ENCODE data around the gene CREBZF. TPM values are rescaled to one million over a fixed set of nuclear protein-coding genes. Genes with fewer than 3 reads are reported as not detected.

The CREBZF gene
- total RNA-seq, 1 donor from 2014 or later = 31.0 TPM

- Histone ChIP-seq H3K79me2 (ENCODE audit: insufficient read depth, low read length) (no peaks in the 10 kb centered on the region), H3K27ac (ENCODE audit: low read depth, low read length) (peak within 1 kb of the TSS; percentile 65), H3K4me3 (ENCODE audit: insufficient read depth, low read depth, low read length) (peak within 1 kb of the TSS; percentile 71), H3K36me3 (ENCODE audit: insufficient read depth, low read length) (no peaks in the 10 kb centered on the region), H3K9ac (ENCODE audit: low read length) (peak within 1 kb of the TSS; percentile 76), H2AFZ (ENCODE audit: low read depth, low read length) (peak within 1 kb of the TSS; percentile 89), H3K4me1 (ENCODE audit: insufficient read depth, low read length) (peaks cover 12% of the 10 kb centered on the region), H3K9me3 (ENCODE audit: insufficient read depth, low read depth, low read length) (no peaks in the 10 kb centered on the region), H4K20me1 (ENCODE audit: insufficient read depth, low read length) (no peaks in the 10 kb centered on the region), H3K4me2 (ENCODE audit: low read length) (peak within 1 kb of the TSS; percentile 89), H3K27me3 (ENCODE audit: insufficient read depth, low read length) (no peaks in the 10 kb centered on the region)
- DNase-seq (ENCODE audit: low read depth) (peak; percentile 98), FAIRE-seq (peak; percentile 97)
- Mint-ChIP-seq H3K9me3 (ENCODE audit: unreplicated experiment) (peaks cover 1% of the 10 kb centered on the region), H3K4me3 (ENCODE audit: unreplicated experiment) (no peak within 1 kb of the TSS), H3K27me3 (ENCODE audit: low read depth, unreplicated experiment) (no peaks in the 10 kb centered on the region), H3K27ac (ENCODE audit: unreplicated experiment) (peak within 1 kb of the TSS; percentile 10), H3K36me3 (ENCODE audit: low read depth, unreplicated experiment) (peaks cover 5% of the 10 kb centered on the region), H3K4me1 (ENCODE audit: low read depth, unreplicated experiment) (no peaks in the 10 kb centered on the region)
- no peak for TF ChIP-seq CTCF (IDR thresholded peaks at IDR 0.05; ENCODE audit: insufficient read depth, low read depth, low read length)
- TF ChIP-seq EZH2 (IDR thresholded peaks at IDR 0.05; ENCODE audit: insufficient read depth, low read length) = no peak
These were observed 21.0 kb upstream of the CREBZF start, which contains the start of gene CCDC89 for GRCh38 chr11:85685820-85686459. TSS of gene CCDC89 (minus strand) at chr11:85686195. CDS start at chr11:85686130, 65 bp downstream.

GRCh38 chr11:85685125-85685819, 20.3 kb upstream of the CREBZF start:
- H3K27me3 ChIP-seq (ENCODE audit: insufficient read depth, low read length) = no peaks in the 10 kb centered on the region
- H3K4me1 Mint-ChIP-seq (ENCODE audit: low read depth, unreplicated experiment) = peaks cover 2% of the 10 kb centered on the region
- peaks cover 1% of the 10 kb centered on the region for H3K9me3 Mint-ChIP-seq (ENCODE audit: unreplicated experiment)
- no peaks in the 10 kb centered on the region for H4K20me1 ChIP-seq (ENCODE audit: insufficient read depth, low read length)
- H3K27ac Mint-ChIP-seq (ENCODE audit: unreplicated experiment) = peak overlapping the region; percentile 10
- peaks cover 12% of the 10 kb centered on the region for H3K4me1 ChIP-seq (ENCODE audit: insufficient read depth, low read length)
- no peak for TF ChIP-seq EZH2 (IDR thresholded peaks at IDR 0.05; ENCODE audit: insufficient read depth, low read length)
- no peak for TF ChIP-seq CTCF (IDR thresholded peaks at IDR 0.05; ENCODE audit: insufficient read depth, low read depth, low read length)
- H3K36me3 Mint-ChIP-seq (ENCODE audit: low read depth, unreplicated experiment) = peaks cover 2% of the 10 kb centered on the region
- DNase-seq (ENCODE audit: low read depth) (no peak), FAIRE-seq (peak; percentile 32)
- no peaks in the 10 kb centered on the region for H3K27me3 Mint-ChIP-seq (ENCODE audit: low read depth, unreplicated experiment)
- H3K9me3 ChIP-seq (ENCODE audit: insufficient read depth, low read depth, low read length) = no peaks in the 10 kb centered on the region
- peak overlapping the region; percentile 89 for H3K4me2 ChIP-seq (ENCODE audit: low read length)
- H3K9ac ChIP-seq (ENCODE audit: low read length) = peak overlapping the region; percentile 76
- peak overlapping the region; percentile 65 for H3K27ac ChIP-seq (ENCODE audit: low read depth, low read length)
- no peaks in the 10 kb centered on the region for H3K36me3 ChIP-seq (ENCODE audit: insufficient read depth, low read length)
- peak overlapping the region; percentile 89 for H2AFZ ChIP-seq (ENCODE audit: low read depth, low read length)
- H3K79me2 ChIP-seq (ENCODE audit: insufficient read depth, low read length) = no peaks in the 10 kb centered on the region
- peak overlapping the region; percentile 71 for H3K4me3 ChIP-seq (ENCODE audit: insufficient read depth, low read depth, low read length)
- H3K4me3 Mint-ChIP-seq (ENCODE audit: unreplicated experiment) = no peak overlapping the region
